Caco-2 (cell line): ENCODE results near the gene LZTS2. TPM values are rescaled to one million over a fixed set of nuclear protein-coding genes. Genes with fewer than 3 reads are reported as not detected.

ENCODE experiments used
- microRNA-seq: library from miRNA; unstranded; fragments of <30 nt; microRNA quantifications from one replicate; pipeline ENCODE4 v1.2.0, GENCODE V29; 2022
- total RNA-seq: library from RNA; stranded (reverse); gene quantifications from 2 replicates; pipeline ENCODE4 v1.2.3, GENCODE V29; 2022

Gene LZTS2
- total RNA-seq, 1 experiment from 2014 or later = 53.3 TPM

Small RNA genes within 50 kb of the gene (microRNA-seq; reads per million reads assigned to microRNA genes)
- not detected for gene MIR608

Other genes with a start within 250 kb of the LZTS2 start
- gene SLF2, start 86.8 kb upstream of the LZTS2 start, total RNA-seq = 25.2 and 28.8 TPM in 2 replicates
- 67.3 and 81.2 TPM in 2 replicates for gene SEMA4G, start 30.3 kb upstream of the LZTS2 start, total RNA-seq
- gene MRPL43, start 12.3 kb upstream of the LZTS2 start, total RNA-seq = 82.1 and 84.1 TPM in 2 replicates
- gene TWNK, start 12.3 kb upstream of the LZTS2 start, total RNA-seq = 26.2 and 29.8 TPM in 2 replicates
- gene PDZD7, start 31.3 kb downstream of the LZTS2 start, total RNA-seq = 1.4 and 1.5 TPM in 2 replicates
- gene SFXN3, start 31.4 kb downstream of the LZTS2 start, total RNA-seq = 23.4 and 30.3 TPM in 2 replicates
- gene KAZALD1, start 62.2 kb downstream of the LZTS2 start, total RNA-seq = 41.3 and 42.3 TPM in 2 replicates
- gene TLX1, start 131.5 kb downstream of the LZTS2 start, total RNA-seq = 1.9 and 2.3 TPM in 2 replicates
- gene LBX1, start 229.7 kb downstream of the LZTS2 start, total RNA-seq = not detected in 2 replicates